Activated naive CD8-positive, alpha-beta T cell (primary cell): ENCODE results near the gene EHMT1.
A peak's percentile ranks its signal among the peaks of the same experiment; 100 is the strongest.

Source experiments
- H3K27ac Mint-ChIP-seq: one replicate; pipeline ENCODE4 v1.8.0; 2021; ENCODE audit warnings: mixed read lengths
- H3K27me3 Mint-ChIP-seq: one replicate; pipeline ENCODE4 v1.8.0; 2021; ENCODE audit warnings: mixed read lengths
- H3K36me3 Mint-ChIP-seq: one replicate; pipeline ENCODE4 v1.8.0; 2021; ENCODE audit warnings: mixed read lengths
- H3K4me1 Mint-ChIP-seq: one replicate; pipeline ENCODE4 v1.8.0; 2021; ENCODE audit warnings: low read depth, mixed read lengths
- H3K4me3 Mint-ChIP-seq: one replicate; pipeline ENCODE4 v1.8.0; 2021; ENCODE audit warnings: mild to moderate bottlenecking, mixed read lengths
- H3K9me3 Mint-ChIP-seq: one replicate; pipeline ENCODE4 v1.8.0; 2021; ENCODE audit warnings: low read depth, mixed read lengths

The EHMT1 gene

DNA sequence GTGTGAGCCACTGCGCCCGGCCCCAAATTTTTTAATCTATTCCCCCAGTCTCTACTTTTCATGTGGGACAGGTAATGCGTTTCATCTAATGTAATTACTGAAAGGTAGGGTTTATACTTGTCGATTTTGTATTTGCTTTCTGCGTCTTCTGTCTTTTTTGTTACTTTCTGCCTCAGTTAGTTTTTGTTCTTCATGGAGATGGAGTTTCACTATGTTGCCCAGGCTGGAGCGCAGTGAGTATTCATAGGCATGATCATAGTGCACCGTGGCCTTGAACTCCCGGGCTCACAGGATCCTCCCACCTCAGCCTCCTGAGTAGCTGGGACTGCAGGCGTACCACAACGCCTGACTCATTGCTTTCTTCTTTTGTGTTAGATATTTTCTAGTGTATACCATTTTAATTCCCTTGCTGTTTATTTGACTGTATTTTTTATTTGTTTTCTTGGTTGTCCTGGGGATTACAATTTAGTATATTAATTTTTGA, 23.4 kb downstream of the EHMT1 start:
- Mint-ChIP-seq H3K4me1 (peaks cover 62% of the 10 kb centered on the region), H3K27me3 (no peaks in the 10 kb centered on the region), H3K36me3 (peaks cover 18% of the 10 kb centered on the region), H3K27ac (peak overlapping the region; percentile 69), H3K9me3 (no peaks in the 10 kb centered on the region), H3K4me3 (no peak overlapping the region)

DNA sequence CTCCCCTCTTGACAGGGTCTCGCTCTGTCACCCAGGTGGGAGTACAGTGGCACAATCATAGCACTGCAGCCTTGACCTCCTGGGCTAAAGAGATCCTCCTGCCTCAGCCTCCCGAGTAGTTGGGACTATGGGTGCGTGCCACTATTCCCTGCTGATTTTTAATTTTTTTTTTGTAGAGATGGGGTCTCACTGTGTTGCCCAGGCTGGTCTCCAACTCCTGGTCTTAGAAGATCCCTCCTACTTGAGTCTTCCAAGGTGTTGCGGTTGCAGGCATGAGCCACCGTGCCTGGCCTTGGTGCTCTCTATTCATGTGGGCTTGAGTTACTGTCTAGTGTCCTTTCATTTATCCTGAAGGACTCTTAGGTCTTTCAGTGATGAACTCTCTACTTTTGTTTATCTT, 24.1 kb downstream of the EHMT1 start:
- H3K4me1 Mint-ChIP-seq, result peaks cover 66% of the 10 kb centered on the region
- no peaks in the 10 kb centered on the region for H3K27me3 Mint-ChIP-seq
- H3K36me3 Mint-ChIP-seq, result peaks cover 19% of the 10 kb centered on the region
- H3K27ac Mint-ChIP-seq, result no peak overlapping the region
- H3K4me3 Mint-ChIP-seq, result no peak overlapping the region
- H3K9me3 Mint-ChIP-seq, result no peaks in the 10 kb centered on the region

GRCh38 chr9:137643921-137644320, 25.1 kb downstream of the EHMT1 start:
- Mint-ChIP-seq H3K4me3 (no peak overlapping the region), H3K27me3 (no peaks in the 10 kb centered on the region), H3K27ac (no peak overlapping the region), H3K9me3 (no peaks in the 10 kb centered on the region), H3K4me1 (peaks cover 62% of the 10 kb centered on the region), H3K36me3 (peaks cover 21% of the 10 kb centered on the region)

DNA sequence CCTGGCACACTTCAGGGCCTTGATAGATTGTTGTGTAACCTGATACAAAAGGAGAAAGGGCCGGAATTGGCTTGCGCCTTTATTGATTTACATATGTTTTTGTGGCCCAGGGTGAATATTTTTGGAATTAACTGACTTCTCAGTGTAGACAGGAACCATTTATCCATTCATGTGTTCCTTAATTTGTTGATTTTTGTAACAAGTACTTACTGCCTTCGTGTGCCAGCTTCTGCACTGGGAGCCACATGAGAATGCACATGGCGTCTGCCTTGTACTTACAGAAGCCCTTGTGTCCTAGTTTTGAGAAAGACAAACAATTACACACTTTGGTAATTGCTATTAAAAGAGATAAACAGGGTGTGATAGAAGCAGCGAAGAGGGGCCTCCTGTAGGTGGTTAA, 26.4 kb downstream of the EHMT1 start:
- Mint-ChIP-seq H3K9me3 (no peaks in the 10 kb centered on the region), H3K4me3 (no peak overlapping the region), H3K27ac (no peak overlapping the region), H3K27me3 (no peaks in the 10 kb centered on the region), H3K4me1 (peaks cover 61% of the 10 kb centered on the region), H3K36me3 (peaks cover 23% of the 10 kb centered on the region)

DNA sequence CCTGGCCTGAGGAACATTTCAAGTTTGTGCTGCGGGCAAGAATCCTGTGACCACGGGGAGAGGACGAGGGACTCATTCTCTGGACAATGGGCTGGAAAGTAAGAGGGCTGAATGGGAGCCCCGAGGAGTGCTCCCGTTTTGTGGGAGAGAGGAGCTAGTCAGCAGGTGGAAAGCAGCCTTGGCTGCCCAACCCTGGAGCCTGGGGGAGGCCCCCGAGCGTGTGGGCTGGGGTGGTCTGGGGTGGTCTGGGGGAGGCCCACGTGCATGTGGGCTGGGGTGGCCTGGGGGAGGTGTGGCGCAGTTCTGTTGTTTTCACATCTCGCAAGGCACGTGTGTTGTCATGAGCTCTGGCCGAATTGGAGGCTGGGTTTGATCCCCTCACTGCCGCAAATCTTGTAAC, 27.5 kb downstream of the EHMT1 start:
- H3K4me1 Mint-ChIP-seq, result peaks cover 57% of the 10 kb centered on the region
- H3K4me3 Mint-ChIP-seq, result no peak overlapping the region
- H3K27me3 Mint-ChIP-seq, result no peaks in the 10 kb centered on the region
- peaks cover 19% of the 10 kb centered on the region for H3K36me3 Mint-ChIP-seq
- H3K9me3 Mint-ChIP-seq, result no peaks in the 10 kb centered on the region
- H3K27ac Mint-ChIP-seq, result no peak overlapping the region

DNA sequence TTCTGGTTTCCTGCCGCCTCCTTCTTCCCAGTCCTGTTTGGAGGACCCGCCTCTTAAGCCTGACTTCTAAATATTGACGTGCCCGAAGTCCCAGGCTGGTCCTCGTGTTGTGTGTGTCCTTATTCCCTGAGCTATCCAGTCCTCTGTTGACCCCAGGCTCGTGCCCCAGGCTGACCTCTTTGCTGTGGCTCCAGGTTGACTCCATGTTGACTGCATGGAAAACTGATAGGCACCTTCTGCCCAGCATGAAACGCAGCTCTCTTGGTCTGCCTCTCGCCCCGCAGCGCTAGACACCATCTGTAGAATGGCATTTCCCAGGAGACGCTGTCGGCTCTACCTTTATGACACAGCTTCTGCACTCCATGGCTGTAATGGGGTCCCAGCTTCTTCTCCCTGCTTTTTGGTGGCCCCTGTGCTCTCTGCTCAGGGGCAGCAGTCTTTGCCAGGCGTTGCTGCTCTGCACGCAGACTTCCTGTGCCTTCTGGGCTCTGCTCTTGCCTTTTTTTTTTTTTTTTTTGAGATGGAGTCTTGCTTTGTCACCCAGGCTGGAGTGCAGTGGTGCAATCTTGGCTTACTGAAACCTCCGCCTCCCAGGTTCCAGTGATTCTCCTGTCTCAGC, 28.4 kb downstream of the EHMT1 start:
- peaks cover 53% of the 10 kb centered on the region for H3K4me1 Mint-ChIP-seq
- peaks cover 14% of the 10 kb centered on the region for H3K36me3 Mint-ChIP-seq
- H3K27me3 Mint-ChIP-seq, result no peaks in the 10 kb centered on the region
- no peaks in the 10 kb centered on the region for H3K9me3 Mint-ChIP-seq
- peak overlapping the region; percentile 68 for H3K27ac Mint-ChIP-seq
- peak overlapping the region; percentile 54 for H3K4me3 Mint-ChIP-seq

GRCh38 chr9:137648396-137648795, 29.6 kb downstream of the EHMT1 start:
- H3K4me1 Mint-ChIP-seq, result peaks cover 52% of the 10 kb centered on the region
- H3K27ac Mint-ChIP-seq, result no peak overlapping the region
- H3K27me3 Mint-ChIP-seq, result no peaks in the 10 kb centered on the region
- H3K4me3 Mint-ChIP-seq, result no peak overlapping the region
- H3K9me3 Mint-ChIP-seq, result no peaks in the 10 kb centered on the region
- peaks cover 12% of the 10 kb centered on the region for H3K36me3 Mint-ChIP-seq

- no peaks in the 10 kb centered on the region for H3K27me3 Mint-ChIP-seq
- H3K4me1 Mint-ChIP-seq, result peaks cover 49% of the 10 kb centered on the region
- no peaks in the 10 kb centered on the region for H3K9me3 Mint-ChIP-seq
- H3K36me3 Mint-ChIP-seq, result peaks cover 12% of the 10 kb centered on the region
- H3K27ac Mint-ChIP-seq, result no peak overlapping the region
- no peak overlapping the region for H3K4me3 Mint-ChIP-seq
Observed at GRCh38 chr9:137649553-137649952, 30.7 kb downstream of the EHMT1 start.

DNA sequence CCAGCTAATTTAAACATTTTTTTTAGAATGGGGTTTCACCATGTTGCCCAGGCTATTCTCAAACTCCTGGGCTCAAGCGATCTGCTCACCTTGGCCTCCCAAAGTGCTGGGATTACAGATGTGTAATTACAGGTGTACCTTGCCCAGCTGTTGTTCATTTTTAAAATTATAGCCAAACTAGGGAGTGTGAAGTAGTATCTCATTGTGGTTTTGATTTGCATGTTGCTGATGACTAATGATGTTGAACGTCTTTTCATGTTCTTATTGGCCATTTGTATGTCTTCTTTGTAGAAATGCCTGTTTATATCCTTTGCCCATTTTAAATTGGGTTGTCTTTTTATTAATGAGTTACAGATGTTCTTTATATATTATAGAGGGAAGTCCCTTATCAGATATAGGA, 31.5 kb downstream of the EHMT1 start:
- Mint-ChIP-seq H3K27me3 (no peaks in the 10 kb centered on the region), H3K27ac (peak overlapping the region; percentile 8), H3K4me3 (no peak overlapping the region), H3K36me3 (peaks cover 13% of the 10 kb centered on the region), H3K9me3 (no peaks in the 10 kb centered on the region), H3K4me1 (peaks cover 47% of the 10 kb centered on the region)

DNA sequence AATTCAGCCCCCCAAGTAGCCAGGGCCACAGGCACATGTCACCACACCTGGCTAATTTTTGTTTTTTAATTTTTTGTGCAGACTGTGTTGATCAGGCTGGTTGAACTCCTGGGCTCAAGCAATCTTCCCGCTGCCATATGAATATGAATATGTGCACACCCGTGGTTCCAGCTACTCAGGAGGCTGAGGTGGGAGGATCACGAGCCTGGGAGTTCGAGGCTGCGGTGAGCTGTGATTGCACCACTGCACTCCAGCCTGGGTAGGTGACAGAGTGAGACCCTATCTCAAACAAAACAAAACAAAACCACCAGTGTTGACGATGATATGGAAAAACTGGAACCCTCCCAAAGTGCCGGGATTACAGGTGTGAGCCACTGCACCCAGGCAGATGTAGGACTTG, 32.0 kb downstream of the EHMT1 start:
- Mint-ChIP-seq H3K4me1 (peaks cover 44% of the 10 kb centered on the region), H3K9me3 (no peaks in the 10 kb centered on the region), H3K4me3 (no peak overlapping the region), H3K27ac (no peak overlapping the region), H3K27me3 (no peaks in the 10 kb centered on the region), H3K36me3 (peaks cover 14% of the 10 kb centered on the region)

DNA sequence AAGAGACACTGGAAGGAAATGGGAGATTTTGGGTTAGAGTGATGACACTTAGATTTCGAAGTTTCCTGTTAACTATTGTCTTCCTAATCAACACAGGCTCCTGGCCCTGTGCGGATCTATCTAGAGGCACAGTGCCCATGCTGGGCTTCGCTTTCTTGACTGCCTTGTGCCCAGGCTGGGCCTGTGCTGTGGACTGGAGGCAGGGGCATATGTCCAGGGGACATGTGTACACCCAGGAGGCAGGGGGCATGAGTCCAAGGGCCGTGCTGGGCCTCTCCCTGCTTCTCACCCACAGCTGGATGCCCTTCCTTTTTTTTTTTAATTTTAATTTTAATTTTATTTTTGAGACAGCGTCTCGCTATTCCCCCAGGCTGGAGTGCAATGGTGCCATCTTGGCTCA, 37.6 kb downstream of the EHMT1 start:
- no peaks in the 10 kb centered on the region for H3K27me3 Mint-ChIP-seq
- H3K4me3 Mint-ChIP-seq, result no peak overlapping the region
- no peak overlapping the region for H3K27ac Mint-ChIP-seq
- H3K9me3 Mint-ChIP-seq, result no peaks in the 10 kb centered on the region
- H3K4me1 Mint-ChIP-seq, result peaks cover 37% of the 10 kb centered on the region
- peaks cover 2% of the 10 kb centered on the region for H3K36me3 Mint-ChIP-seq

- Mint-ChIP-seq H3K4me1 (peaks cover 35% of the 10 kb centered on the region), H3K4me3 (no peak overlapping the region), H3K9me3 (no peaks in the 10 kb centered on the region), H3K27me3 (no peaks in the 10 kb centered on the region), H3K36me3 (peaks cover 2% of the 10 kb centered on the region), H3K27ac (peak overlapping the region; percentile 1)
Observed at GRCh38 chr9:137657606-137658005, 38.8 kb downstream of the EHMT1 start.

- H3K4me3 Mint-ChIP-seq, result no peak overlapping the region
- H3K4me1 Mint-ChIP-seq, result peaks cover 38% of the 10 kb centered on the region
- H3K27me3 Mint-ChIP-seq, result no peaks in the 10 kb centered on the region
- no peaks in the 10 kb centered on the region for H3K9me3 Mint-ChIP-seq
- peaks cover 2% of the 10 kb centered on the region for H3K36me3 Mint-ChIP-seq
- no peak overlapping the region for H3K27ac Mint-ChIP-seq
Observed at GRCh38 chr9:137658781-137659180, 40.0 kb downstream of the EHMT1 start.

- H3K27me3 Mint-ChIP-seq, result no peaks in the 10 kb centered on the region
- H3K9me3 Mint-ChIP-seq, result no peaks in the 10 kb centered on the region
- no peak overlapping the region for H3K4me3 Mint-ChIP-seq
- no peak overlapping the region for H3K27ac Mint-ChIP-seq
- peaks cover 4% of the 10 kb centered on the region for H3K36me3 Mint-ChIP-seq
- H3K4me1 Mint-ChIP-seq, result peaks cover 41% of the 10 kb centered on the region
Observed at GRCh38 chr9:137660144-137660543, 41.3 kb downstream of the EHMT1 start.

DNA sequence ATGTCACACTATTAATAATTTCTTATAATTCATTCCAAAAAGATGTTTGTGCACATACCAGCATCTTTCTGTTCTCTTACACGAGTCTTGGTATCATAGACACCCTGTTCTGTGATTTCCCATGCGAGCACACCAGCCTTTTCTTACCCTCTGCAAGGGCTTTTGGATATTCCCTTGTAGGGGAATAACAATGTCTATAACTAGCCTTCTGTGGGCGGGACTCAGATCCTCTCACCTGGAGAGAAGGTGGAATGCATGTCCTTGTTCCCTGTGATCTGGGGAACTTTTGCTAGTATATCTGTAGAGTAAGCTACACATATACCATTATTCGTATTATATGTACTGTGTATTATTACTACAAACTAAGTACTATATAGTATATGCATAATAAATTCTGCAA, 44.8 kb downstream of the EHMT1 start:
- Mint-ChIP-seq H3K27me3 (no peaks in the 10 kb centered on the region), H3K9me3 (no peaks in the 10 kb centered on the region), H3K27ac (no peak overlapping the region), H3K4me3 (no peak overlapping the region), H3K36me3 (peaks cover 5% of the 10 kb centered on the region), H3K4me1 (peaks cover 56% of the 10 kb centered on the region)

- peaks cover 8% of the 10 kb centered on the region for H3K36me3 Mint-ChIP-seq
- no peak overlapping the region for H3K27ac Mint-ChIP-seq
- H3K4me3 Mint-ChIP-seq, result no peak overlapping the region
- no peaks in the 10 kb centered on the region for H3K27me3 Mint-ChIP-seq
- peaks cover 57% of the 10 kb centered on the region for H3K4me1 Mint-ChIP-seq
- H3K9me3 Mint-ChIP-seq, result no peaks in the 10 kb centered on the region
Observed at GRCh38 chr9:137664676-137665075, 45.9 kb downstream of the EHMT1 start.
